Activated naive CD4-positive, alpha-beta T cell treated with Interleukin-2 at 50 U/mL for 16 hours (primary cell): Measurements from ENCODE around the gene VWA1.
"Not testable (repeated sequence)": the region's sequence is repeated elsewhere in the genome, so short reads cannot be mapped to it uniquely, and the experiment has no call there.

Experiments
- DNase-seq: peaks from one replicate; pipeline ENCODE4 v3.0.0-alpha.2; 2020

Gene VWA1

DNA sequence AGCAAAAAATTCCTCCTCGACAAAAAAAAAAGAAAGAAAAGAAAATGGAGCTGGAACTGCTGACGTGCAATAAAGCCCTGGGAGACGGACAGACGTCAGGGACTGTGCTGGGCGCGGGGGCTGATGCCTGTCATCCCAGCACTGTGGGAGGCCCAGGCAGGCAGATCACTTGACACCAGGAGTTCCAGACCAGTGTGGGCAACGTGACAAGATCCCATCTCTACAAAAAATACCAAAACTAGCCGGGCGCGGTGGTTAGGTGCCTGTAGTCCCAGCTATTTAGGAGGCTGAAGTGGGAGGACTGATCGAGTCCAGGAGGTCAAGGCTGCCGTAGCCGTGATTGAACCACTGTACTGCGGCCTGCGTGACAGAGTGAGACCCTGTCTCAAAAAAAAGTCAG is 10.8 kb upstream of the VWA1 start:
- DNase-seq: no peak

DNA sequence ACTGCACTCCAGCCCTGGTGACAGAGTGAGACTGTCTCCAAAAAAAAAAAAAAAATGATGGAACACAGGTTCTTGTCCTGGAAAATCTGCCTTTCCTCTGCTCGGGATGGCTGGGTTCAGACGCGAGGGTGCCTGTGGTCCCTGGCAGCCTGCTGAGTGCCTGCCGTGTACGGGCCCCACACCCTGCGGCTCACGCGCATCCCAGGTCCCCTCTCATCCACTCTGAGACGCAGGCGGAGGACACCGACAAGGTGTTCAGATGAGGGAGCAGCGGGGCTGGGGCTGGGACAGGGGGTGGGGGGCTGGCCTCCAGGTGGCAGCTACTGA is 10.1 kb upstream of the VWA1 start:
- no peak for DNase-seq

DNA sequence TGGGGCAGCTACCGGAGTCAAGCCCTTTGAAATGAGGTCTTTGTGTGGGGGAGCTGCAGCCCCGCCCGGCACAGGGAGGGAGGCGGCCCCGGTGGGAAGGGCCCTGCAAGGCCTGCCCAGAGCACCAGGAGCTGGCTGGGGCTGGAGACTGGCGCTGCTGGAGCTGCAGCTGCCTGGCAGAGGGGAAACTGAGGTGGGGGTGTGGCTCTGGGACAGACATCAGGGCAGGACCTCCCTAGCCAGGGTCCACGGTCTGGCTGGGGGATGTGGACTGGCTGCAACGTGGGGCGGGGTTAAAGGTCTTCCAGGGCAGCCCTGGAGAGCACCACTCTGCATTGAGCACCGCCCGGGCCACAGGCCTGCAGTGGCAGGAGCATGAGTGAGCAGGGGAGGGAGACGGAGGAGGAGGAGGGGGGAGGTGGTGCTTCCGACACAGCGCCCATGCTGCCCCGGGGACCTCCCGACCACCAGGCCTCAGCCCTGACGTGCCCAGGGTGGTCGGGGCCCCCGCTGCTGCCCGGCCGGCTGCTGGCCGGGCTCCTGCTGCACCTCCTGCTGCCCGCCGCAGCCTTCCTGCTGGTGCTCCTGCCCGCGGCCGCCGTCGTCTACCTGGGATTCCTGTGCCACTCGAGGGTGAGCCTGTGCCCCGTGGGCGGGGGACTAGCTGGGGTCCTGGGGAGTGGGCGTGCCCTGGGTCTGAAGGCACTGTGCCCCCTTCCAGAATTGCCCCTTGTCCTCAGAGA is 9.6 kb upstream of the VWA1 start:
- DNase-seq: no peak

DNA sequence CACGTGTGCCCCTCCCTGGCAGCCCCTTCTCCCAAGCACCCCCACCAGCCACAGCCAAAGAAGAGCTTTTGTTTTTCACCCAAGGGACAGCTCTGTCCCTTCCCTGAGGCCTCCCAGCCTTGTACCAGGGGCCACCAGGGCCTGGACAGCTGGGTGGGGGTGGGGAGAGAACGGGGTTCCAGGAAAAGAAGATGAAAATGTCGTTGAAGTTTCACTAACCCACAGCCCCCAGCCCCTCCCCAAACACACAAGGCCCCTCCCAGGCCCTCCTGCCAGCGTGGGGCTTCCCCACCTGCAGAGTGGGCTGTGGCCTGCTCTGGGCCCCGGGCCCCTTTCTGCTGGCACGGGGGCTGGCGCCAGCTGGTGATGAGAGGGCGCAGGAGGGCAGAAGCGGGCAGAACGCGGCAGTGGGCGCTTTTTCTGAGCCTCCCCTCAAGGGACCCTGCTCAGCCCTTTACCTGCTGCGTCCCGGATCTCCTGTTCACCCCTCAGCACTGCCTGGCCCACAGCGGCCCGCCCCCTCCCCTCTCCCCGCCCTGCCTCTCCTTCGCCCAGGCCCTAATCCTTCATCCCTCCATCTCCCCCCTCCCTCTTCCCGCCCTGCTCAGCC is 8.9 kb upstream of the VWA1 start:
- no peak for DNase-seq

DNA sequence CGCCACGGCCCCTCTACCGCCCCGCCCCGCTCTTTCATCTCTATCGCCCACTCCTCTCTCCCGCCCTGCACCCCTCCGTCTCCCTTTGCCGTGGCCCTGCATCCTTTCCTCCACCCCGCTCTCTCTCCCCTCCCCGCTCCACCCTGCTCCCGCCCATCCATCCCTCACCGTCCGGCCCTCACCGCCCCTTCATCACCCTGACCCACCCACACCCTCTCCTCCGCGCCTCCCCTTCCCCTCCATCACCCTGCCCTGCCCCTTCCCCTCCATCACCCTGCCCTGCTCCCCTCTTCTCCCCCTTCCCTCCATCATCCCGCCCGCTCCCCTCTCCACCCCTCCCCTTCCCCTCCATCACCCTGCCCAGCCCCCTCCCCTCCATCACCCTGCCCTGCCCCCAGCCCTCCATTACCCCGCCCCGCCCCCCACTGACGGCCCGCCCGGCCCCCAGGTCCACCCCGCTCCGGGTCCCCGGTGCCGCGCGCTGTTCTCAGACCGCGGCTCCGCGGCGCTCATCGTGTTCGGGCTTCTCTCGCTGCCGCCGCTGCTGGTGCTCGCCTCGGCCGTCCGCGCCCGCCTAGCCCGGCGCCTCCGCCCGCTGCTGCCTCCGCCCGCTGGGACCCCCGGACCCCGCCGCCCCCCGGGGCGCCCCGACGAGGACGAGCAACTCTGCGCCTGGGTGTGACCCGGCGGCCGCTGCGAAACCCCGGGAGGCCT is 8.2 kb upstream of the VWA1 start:
- no peak for DNase-seq

DNA sequence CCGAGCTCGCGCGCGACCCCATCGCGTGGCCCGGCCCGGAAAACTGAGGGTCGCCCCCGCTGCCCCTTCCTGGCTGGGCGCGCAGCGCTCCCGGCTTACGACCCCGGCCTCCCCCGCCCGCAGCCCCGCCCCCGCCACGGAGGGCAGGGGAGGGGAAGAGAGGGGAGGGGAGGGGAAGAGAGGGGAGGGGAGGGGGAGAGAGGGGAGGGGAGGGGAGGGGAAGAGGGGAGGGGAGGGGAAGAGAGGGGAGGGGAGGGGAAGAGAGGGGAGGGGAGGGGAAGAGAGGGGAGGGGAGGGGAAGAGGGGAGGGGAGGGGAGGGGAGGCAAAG is 7.7 kb upstream of the VWA1 start:
- no peak for DNase-seq

DNA sequence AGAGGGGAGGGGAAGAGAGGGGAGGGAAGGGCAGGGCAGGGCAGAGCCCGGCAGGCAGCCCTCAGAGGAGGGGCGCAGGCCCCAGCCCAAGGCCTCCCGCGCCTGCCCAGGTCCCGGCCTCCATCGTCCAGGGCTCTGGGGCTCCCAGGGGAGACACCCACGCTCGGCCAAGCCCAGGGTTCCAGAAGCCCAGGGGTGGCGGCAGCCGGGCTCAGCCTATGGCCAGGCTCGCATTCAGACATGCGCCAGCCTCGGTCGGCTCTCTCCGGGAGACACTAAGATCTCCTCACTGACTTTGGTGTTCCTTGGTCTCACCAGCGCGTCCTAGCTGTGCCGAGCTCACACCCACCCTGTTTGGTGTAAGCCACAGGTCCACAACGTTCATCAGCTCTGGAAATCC is 7.3 kb upstream of the VWA1 start:
- DNase-seq: no peak

DNA sequence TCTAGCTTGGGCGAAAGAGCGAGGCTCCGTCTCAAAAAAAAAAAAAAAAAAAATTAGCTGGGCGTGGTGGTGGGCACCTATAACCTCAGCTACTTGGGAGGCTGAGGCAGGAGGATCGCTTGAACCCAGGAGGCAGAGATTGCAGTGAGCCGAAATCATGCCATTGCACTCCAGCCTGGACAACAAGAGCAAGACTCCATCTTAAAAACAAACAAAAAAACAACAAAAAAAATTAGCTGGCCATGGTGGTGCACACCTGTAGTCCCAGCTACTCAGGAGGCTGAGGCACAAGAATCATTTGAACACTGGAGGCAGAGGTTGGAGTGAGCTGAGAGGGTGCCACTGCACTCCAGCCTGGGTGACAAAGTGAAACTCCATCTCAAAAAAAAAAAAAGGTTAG is 6.5 kb upstream of the VWA1 start:
- DNase-seq: not testable (repeated sequence)

DNA sequence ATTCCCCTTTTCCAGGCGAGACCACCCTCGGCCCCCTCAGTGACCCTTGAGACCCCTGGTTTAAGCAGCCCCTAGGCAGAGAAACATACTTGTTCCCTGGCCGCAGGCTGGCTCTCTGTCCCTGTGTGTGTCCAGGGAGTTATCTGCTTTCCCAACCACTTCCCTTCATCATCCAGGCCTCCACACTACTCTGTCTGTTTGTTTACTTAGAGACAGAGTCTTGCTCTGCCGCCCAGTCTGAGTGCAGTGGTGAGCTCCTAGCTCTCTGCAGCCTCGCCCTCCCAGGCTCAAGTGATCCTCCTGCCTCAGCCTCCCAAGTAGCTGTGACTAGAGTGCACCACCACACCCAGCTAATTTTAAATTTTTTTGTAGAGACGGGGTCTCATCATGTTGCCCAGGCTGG is 5.8 kb upstream of the VWA1 start:
- no peak for DNase-seq

DNA sequence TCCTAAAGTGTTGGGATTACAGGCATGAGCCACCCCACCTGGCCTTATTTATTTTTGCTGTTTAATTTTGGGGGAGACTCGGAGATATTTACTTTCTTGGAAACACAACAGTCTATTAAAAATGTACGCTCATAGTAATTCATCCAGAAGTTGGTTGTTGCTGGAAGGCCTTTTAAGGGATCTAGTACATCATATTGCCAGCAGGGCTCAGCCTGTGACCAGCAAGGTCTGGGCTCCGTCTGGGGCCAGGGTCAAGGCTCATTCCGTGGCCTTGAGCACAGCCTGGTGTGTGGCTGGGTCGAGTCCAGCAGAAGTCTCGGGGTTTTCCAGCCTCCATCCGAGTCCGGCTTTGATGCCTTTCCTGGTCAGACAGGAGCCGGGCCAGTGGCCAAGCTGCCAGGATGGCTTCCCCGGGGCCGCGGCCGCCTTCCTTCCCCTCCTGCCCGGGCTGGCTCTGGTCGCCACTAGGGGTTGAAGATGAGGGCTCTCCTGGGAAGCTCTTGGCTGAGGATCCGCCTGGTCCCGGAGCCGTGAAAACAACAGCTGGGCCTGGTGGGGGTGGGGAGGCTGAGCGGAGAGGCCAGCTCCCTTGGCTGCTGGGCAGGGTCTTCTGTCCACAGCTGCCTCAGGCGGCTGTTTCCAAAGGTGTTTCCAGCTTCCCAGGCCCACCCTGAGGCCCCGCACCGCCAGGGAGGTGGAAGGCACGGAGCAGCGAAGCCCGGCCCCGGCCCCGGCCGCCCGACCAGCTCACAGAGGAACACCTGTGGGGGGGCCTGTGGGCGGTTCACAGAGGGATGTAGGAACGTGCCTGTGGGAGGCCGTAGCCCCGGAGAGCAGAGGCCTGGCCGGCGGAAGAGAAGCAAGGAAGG is 5.1 kb upstream of the VWA1 start:
- DNase-seq: no peak

DNA sequence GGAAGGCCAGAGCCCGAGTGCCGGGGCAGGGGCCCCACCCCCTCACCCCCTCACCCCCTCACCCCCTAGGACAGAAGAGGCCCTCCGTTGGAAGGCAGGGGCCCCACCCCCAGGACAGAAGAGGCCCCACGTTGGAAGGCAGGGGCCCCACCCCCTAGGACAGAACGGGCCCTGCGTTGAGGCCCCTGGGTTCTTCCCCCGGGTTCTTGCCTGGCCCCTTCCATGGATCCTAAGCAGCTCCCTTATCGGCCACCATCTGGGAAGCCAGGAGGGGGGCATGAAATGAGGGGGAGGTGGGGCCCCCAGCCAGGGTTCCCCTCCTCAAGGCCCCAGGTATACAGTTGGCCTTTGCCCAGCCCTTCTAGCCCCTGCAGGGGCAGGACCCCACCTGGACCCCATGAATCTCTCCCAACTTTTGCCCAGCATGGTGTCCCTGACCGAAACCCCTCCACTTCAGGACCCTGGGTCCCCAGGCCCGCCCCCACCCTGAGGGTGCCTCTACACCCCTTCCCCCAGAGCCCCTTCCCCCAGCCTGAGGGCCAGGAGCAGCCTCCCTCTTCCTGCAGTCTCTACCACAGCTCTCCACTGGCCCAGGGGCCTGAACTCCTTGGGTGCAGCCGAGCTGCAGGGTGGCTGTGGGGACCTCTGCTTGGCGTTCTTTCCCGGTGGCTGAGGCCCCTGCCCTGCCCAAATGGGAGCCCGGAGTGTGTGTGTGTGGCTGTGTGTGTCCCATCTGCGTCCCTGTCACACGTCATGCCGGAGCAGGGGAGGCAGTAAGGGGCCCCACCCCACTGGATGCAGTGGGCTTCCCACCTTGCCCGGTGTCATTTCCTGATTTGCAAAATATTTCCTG is 4.3 kb upstream of the VWA1 start:
- DNase-seq: no peak

DNA sequence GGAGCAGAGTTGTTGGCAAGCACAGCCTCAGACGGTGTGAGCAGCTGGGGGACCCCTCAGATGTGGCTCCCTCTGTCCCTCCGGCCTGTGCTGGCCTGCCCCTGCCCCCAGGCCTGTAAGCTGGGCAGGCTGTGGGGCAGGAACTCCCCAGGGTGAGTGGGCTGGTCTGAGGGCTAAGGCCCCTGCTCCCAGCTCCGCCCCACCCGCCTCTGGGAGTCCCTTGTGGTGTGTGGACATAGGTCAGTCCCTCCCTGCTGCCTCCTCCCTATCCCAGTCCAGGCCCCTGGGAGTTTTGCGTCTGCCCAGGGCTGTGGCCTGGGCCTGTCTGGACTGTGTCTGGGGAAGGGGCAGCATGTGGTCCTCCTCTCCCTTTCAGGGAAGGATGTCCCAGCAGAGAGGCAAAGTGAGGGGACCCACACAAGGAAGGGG is 3.6 kb upstream of the VWA1 start:
- DNase-seq: no peak

DNA sequence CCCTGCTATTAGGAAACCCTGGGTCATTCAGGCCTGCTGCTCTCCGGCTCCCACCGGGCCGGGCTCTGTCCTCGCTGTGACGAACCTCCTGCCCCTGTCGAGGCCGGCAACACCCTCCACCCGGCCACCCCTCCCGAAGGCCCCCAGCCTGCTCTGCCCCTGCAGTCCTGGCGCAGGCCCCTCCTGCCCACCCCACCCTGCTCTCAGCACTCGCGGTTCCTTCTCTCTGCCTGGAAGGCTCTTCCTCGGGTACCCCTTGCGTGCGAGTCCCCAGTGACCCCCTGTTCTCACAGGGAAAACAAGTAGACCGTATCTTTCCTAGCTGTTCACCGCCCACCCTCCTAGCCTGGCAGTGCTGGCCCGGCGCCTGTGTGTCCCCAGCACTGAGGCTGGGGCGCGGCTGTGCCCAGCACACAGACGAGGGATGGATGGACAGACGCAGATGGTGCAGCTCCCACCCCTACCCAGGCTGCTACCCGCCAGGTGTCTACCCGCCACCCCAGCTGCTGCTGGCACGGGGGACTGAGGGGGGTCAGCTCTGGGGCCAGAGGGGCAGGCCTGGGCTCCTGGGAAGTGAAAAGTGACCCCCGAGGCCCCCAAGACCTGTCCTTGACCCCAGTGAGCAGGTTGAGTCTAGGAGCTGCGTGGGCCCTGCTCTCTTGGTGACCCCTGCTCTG is 3.1 kb upstream of the VWA1 start:
- DNase-seq: no peak

DNA sequence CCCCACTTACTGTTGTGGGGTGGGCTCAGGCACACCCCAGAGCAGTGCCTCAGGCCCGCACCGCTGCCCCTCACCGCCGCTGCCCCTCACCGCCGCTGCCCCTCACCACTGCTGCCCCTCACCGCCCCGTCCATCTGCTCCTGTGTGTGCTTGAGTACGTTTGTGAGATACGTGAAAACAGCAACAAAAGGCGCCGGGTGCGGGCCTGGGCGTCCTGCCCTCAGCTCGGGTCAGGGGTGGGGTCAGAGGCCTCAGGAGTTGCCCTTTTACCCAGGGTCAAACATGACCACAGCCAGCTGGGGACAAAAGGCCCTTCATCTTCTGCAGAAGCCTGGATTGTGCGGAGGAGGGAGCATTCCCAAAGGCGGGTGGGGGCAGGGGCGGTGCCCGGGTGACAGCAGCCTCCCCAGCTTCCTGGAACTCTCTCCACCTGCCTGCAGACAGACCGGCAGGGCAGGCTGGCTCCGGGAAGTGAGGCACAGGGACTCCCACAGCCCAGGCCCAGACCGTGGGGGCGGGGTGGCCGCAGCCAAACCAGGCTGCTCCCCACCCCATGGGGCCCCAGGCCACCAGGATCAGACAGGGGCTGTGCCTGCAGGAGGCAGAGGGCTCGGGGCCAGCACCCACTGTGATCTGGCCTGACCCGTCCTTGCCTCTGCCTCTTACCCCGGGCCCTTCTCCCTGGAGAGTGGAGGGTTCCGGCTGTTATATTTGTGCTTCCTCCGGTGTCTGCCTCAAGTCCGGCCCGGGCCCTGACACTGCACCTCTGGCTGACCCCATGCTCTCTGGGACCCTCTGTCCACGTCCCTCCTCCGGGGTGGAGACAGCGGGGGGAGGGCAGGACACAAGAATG is 2.3 kb upstream of the VWA1 start:
- DNase-seq: no peak

DNA sequence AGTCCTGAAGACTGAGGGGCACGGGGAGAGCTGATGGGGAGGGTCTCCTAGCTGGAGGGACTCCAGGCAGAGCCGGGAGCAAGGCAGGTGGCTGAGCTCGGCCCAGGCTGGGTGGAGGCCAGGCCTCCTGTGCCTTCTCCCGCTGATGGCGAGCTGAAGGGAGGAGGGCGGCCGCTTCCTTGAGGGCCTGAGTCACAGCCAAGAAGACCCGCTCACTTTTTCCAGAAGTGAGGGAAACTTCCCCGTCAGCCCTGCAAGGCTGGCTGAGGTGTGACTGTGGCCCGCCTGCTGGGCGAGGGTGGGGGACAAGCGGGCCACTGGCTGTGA is 1.7 kb upstream of the VWA1 start:
- DNase-seq: peak; percentile 54

DNA sequence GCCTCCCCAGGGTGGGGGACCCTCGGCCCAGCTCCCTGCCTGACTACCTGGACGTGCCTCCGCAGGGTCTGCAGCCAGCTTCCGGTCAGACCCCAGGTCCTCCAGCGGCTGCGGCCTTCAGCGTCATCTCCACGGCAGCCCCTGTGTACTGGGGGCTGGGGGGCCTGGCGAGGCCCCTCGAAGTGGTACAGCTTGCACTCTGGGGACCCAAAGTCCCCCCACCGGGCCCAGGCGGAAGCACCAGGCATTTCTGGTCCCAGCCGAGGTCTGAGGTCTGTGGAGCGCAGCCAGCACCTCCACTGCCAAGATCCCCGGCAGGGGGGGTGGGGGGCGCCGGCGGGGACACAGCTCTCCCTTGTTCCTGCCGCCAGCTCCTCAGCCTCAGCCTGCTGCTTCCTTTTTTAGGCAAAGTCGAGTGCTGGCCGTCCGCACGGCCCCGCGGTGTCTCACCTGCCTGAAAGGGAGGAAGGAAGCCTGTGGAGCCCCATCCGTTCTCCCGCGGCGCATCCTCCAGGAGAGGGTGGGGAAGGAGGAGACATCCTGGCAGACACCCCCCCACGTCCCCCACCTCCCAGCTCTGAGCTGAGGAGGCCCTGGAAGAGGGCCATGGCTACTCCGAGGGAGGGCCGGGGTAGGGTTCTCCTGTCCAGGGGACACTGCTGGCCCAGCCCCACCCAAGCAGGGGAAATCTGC is 1.2 kb upstream of the VWA1 start:
- DNase-seq: no peak

DNA sequence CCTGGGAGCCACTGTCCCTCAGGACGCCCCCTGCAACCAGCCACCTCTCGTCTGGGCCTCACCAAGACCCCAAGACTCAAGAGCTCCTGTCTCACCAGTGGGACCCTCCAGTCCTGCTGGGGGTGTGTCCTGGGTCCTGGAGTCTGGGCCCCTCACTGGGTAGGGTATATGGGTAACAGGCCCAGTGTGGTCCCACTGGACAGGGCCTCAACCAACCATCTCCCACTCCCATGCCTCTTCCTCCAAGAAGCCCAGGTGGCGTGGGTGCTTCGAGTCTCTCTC is 725 bp upstream of the VWA1 start:
- DNase-seq: no peak

DNA sequence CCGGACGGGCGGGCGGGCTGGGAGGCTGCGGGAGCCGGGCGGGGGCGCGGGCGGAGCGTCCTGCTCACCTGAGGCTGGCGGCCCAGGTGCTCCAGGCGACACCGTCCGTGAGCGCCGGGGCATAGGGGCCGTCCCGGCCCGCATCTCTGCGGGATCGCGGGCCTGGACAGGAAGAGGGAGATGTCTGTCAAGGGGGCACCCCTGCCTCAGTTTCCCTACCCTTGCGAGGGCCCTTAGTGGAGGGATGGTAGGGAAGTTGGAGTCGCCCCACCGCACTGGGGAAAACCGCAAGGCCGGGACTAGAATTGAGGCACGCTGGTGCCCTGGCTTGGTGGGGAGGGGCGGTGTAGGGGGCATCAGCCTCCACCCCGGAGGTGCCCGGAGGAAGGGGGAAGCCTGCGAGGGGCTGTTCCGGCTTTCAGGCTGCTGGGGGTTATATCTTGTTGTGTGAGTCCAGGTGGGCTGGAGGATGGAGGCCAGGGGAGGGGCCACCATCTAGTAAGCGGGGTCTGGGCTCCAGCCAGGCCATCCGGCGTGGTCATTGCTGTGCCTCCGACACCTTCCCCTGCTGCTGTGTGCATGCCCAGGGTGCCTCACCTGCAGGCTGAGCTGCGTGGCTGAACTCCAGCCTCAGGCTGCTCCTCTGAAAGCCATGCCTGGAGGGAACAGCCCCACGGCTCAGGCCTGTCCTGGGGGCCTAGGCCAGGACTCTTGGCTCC is 580 bp downstream of the VWA1 start:
- no peak for DNase-seq

DNA sequence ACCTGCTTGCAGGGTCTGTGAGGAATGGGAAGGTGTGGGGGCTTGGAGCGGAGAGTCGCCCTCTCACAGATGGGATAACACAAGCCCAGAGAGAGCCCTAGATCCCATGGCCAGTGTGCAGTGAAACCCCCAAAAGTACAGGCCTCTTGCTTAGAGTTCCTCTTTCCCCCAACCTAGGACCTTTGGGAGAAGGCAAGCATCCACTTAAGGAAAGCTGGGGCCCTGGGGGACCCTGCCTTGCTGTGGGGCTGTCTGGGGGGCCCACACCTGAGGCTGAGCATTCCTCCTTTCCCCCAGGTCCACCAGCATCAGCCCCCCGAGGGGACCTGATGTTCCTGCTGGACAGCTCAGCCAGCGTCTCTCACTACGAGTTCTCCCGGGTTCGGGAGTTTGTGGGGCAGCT is 1.1 kb downstream of the VWA1 start:
- no peak for DNase-seq
